NCI-H1092 treated with DMSO at 0.1 percent for 48 hours (cell line): ENCODE measurements around the gene BPIFA2.
"Not testable (repeated sequence)": the region's sequence is repeated elsewhere in the genome, so short reads cannot be mapped to it uniquely, and the experiment has no call there.

Source experiments
- DNase-seq: peaks from one replicate; lab custom pipeline; 2025; lab: John Stamatoyannopoulos, UW

BPIFA2 gene

GRCh38 chr20:33160681-33161080 lies 7.3 kb upstream of the BPIFA2 start:
- no peak for DNase-seq

DNA sequence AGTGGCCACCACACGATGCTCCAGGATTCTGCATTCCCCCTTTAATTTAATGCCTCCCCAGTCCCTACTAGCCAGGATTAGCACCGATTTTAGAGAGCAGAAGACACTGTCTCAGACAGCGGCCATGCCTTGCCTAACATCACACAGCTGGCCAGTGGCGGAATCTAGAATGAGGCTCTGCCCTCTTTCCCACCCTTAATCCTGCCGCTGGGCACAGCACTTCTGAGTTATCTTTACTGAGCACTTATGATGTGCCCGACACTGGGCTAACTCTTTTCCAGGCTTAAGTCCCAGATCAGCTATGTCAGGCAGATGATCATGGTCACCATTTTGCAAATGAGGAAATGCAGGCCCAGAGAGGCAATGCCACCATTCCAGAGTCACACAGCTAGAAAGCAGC lies 5.6 kb upstream of the BPIFA2 start:
- DNase-seq, result no peak

DNA sequence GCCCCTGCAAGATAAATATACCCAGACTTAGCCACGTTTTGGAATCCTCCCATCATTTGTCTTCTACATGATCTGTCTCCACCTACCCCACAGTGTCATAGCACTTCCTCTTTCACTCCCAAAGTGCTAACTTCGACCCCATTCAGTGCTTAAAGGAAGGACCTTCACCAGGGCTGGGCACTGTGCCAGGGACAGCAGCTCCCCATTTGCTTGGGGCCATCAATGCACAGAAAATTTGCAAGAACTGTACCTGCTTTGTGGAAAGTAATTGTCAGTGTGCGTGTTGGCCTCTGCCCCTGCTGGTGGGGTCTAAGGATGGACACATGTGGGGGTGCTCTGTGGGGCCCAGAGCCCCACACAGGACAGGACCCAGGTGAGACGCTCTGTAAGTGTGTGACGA lies 5.2 kb upstream of the BPIFA2 start:
- no peak for DNase-seq

DNA sequence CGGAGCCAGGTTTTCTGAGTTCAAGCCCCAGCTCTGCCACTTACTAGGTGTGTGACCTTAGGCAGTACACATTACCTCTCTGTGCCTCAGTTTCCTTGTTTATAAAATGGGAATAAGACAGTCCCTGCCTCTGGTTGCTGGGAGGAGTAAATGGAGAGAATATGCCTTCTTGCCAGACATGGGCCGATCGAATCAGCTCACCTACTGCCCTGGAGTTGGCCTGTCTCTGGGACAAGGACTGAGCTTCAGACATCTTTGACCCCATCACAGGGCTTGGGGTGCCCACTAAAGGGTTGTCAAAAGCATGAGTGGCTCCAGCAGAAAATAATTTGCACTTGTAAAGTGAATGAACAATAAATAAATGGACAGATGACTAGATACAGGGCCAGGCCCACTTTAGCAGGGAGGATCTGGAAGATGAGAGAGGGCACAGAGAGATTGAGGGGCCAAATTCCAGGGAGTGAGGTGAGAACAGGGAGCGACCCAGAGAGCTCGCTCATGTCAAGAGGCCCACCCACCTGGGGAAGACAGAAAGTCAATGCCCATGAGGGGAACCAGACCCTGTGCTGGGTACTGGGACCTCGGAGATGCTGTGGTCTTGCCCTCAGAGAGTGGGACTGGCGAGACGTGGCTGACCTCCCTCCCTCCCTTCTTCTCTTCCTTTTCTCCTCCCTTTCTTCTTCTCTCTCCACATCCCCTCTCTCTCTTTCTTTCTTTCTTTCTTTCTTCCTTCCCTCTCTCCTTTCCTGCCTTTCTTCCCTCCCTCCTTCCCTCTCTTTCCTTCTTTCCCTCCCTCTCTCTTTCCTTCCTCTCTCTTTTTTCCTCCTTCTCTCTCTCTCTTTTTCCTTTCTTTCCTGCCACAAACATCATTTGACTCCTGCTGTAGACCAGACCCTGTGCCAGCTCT lies 3.9 kb upstream of the BPIFA2 start:
- DNase-seq, result no peak

DNA sequence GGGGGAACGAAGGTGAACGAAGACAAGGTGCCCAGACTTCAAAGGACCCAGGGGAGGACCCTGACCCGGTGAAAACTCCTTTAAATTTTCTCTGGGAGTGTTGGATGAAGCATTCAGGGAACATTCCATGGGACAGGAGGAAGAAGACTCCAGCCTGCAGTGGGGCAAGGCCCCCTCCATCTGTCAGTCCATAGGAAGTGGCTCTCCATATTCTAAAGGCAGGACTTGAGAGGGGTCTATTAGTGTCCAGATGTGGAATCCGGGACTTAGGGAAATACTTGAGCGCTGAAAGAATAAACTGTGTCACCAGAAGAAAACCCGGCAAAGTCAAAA lies 3.2 kb upstream of the BPIFA2 start:
- DNase-seq, result no peak

- peak; percentile 16 for DNase-seq
These were observed 2.4 kb upstream of the BPIFA2 start for GRCh38 chr20:33165416-33166055.

- no peak for DNase-seq
These were observed 1.3 kb upstream of the BPIFA2 start for GRCh38 chr20:33166533-33167113.

- DNase-seq, result no peak
These were observed 1.3 kb downstream of the BPIFA2 start for GRCh38 chr20:33169176-33169794.

DNA sequence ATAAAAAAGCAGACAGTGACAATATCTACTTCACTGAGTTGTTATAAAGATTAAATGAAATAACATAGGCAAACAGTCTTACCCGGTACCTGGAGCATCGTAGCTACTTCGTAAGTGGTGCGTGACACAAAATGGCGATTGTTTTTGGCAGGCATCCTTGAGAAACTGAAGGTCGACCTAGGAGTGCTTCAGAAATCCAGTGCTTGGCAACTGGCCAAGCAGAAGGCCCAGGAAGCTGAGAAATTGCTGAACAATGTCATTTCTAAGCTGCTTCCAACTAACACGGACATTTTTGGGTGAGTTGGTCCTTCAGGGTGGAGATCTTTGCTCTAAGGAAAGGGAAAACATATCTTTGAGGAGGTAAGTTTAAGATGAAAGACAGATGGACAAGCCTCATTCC lies 4.8 kb downstream of the BPIFA2 start:
- DNase-seq, result peak; percentile 6

DNA sequence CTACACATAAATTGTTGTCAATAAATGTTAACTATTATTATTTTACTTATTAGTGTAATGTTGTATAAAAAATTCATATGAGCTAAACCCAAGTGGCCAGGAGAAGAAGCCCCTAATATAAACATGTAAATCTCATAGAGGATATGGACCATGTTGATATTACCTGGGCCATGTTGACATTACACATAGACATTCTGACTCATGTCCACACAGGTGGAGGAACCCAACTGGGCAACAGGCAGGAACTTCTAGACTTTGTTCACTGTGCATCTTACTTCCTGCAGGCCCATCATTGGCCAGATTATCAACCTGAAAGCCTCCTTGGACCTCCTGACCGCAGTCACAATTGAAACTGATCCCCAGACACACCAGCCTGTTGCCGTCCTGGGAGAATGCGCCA lies 7.2 kb downstream of the BPIFA2 start:
- DNase-seq, result no peak

DNA sequence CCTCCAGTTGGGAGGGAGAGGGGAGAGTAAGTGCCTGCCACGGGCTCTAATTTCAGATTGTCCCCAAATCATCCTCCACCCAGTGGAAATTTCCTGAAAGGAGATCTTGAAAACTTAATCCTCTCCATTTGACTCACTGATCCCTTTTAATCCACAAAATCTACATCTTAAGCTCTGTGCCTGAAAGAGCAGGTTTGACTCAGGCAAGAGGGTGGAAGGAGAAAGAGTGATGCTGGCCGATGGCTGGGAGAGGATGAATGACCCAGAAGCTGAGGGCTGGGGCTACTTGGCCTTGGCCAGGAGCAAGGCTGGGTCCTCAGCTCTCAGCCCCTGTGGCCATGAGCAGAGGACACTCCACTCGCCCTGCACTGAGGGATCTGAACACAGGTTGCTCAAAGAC lies 8.1 kb downstream of the BPIFA2 start:
- no peak for DNase-seq

- DNase-seq, result peak; percentile 18
These were observed 9.9 kb downstream of the BPIFA2 start for GRCh38 chr20:33177866-33178265.

DNA sequence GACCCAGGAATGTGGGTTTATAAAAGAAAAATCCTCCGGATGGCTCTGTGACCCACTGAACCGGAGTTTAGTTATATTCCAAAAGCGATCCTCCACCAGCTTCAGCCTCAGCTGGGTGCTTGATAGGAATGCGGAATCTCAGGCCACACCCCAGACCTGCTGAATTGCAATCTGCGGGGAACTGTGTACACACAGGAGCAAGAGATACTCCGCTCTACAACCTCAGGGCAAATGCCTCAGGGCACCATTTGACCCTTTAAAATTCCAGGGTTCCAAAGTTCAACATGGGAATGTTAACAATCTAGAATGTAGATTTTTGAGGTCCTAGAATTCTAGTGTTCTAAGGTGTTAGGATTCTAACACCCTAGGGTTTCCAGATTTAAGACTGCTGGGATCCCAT lies 10.8 kb downstream of the BPIFA2 start:
- DNase-seq, result no peak

GRCh38 chr20:33180169-33180568 lies 12.2 kb downstream of the BPIFA2 start:
- DNase-seq, result no peak

- DNase-seq, result no peak
These were observed 13.6 kb downstream of the BPIFA2 start for GRCh38 chr20:33181482-33182093.

GRCh38 chr20:33183312-33183711 lies 15.4 kb downstream of the BPIFA2 start:
- DNase-seq, result no peak

- DNase-seq, result not testable (repeated sequence)
These were observed 17.2 kb downstream of the BPIFA2 start for GRCh38 chr20:33185031-33185590.

GRCh38 chr20:33187491-33187890 lies 19.5 kb downstream of the BPIFA2 start:
- DNase-seq, result no peak

GRCh38 chr20:33188421-33188820 lies 20.5 kb downstream of the BPIFA2 start:
- DNase-seq, result no peak

GRCh38 chr20:33191484-33191883 lies 23.5 kb downstream of the BPIFA2 start:
- peak; percentile 42 for DNase-seq

- DNase-seq, result no peak
These were observed 24.0 kb downstream of the BPIFA2 start for GRCh38 chr20:33191955-33192354.

DNA sequence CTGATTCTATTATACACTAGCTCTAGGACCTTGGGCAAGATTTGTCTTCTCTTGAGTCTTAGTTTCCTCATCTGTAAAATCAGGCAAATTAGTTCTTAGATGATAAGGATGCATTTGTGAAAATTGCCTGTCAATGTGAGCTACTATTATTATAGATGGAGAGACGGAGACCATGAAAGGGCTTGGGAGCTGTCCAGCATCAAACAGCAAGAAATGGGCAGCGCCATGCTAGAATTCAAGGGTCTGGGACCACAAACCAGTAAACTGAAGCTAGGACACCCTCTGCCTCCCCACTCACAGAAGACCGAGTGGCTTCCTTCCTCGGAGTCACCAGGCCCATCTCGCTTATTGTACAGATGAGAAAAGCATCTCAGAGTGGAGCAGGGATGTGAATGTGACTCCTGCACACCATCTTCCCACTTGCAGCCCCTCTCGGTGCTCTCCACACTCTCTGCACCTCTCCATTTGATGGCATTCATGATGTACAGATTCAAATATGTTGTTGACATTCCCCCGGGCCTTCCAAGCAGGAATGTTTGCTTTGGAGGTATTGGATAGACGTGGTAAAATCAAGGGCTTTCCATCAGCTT lies 25.0 kb downstream of the BPIFA2 start:
- DNase-seq, result no peak
